ENCODE data around the gene ACAP1.

- no peak for TF ChIP-seq CTCF (conservative IDR thresholded peaks at IDR 0.05)
- no peak for TF ChIP-seq ZFX (IDR thresholded peaks at IDR 0.05)
Measured at GRCh38 chr17:7325031-7325528, 11.2 kb upstream of the ACAP1 start.
